BJ (cell line): ENCODE results near the gene PPP1R1B. TPM values are rescaled to one million over a fixed set of nuclear protein-coding genes. Genes with fewer than 3 reads are reported as not detected.

Source experiments
- CTCF ChIA-PET: fragments of 350-600 bp; formaldehyde crosslinking; extraction: SDS; loops from one replicate; lab custom pipeline; 2021; ENCODE audit warnings: antibody characterized with exemption, inconsistent platforms; lab: Yijun Ruan, JAX
- POLR2A ChIA-PET: fragments of 300-600 bp; sonication (Branson Sonifier 250); formaldehyde crosslinking; extraction: SDS; loops from one replicate; lab custom pipeline; 2021; ENCODE audit warnings: antibody characterized with exemption; lab: Charles Lee
- DNase-seq: peaks from one replicate; pipeline ENCODE4 v3.0.0-alpha.2; 2011; ENCODE audit warnings: low read depth
- H3K27me3 ChIP-seq: 2 replicates; pipeline ENCODE4 v1.6.0; 2011; ENCODE audit warnings: low read length; ENCODE audit not compliant: control insufficient read depth, insufficient read depth
- H3K36me3 ChIP-seq: 2 replicates; pipeline ENCODE4 v1.5.1; 2011; ENCODE audit warnings: low read length; ENCODE audit not compliant: control insufficient read depth, insufficient read depth
- H3K4me3 ChIP-seq: 2 replicates; pipeline ENCODE4 v1.5.1; 2011; ENCODE audit warnings: low read depth, mild to moderate bottlenecking, control low read depth, low read length
- CTCF ChIP-seq: IDR thresholded peaks from 2 replicates; pipeline ENCODE4 v1.5.1; 2011; ENCODE audit warnings: low read depth, mild to moderate bottlenecking, control low read depth, inconsistent platforms, low read length, moderate library complexity; ENCODE audit not compliant: insufficient read depth
- polyA plus RNA-seq: library from polyadenylated mRNA; depleted of rRNA; stranded (reverse); fragments of >200 nt; gene quantifications from 2 replicates; pipeline ENCODE4 v1.2.3, GENCODE V29; 2011

The PPP1R1B gene
- polyA plus RNA-seq, 1 experiment, result not detected

GRCh38 chr17:39674179-39674578, 47.4 kb downstream of the PPP1R1B start:
- H3K36me3 ChIP-seq, result no peaks in the 10 kb centered on the region
- DNase-seq, result no peak
- ChIA-PET CTCF (interaction anchor here (16.9 kb wide), 1 partner anchor 52 kb away, joined by 185 read pairs; the partner anchor contains the start of gene PPP1R1B), POLR2A (no interaction called here)
- H3K27me3 ChIP-seq, result peaks cover 13% of the 10 kb centered on the region
- no peak overlapping the region for H3K4me3 ChIP-seq
- no peak for TF ChIP-seq CTCF

- H3K36me3 ChIP-seq, result no peaks in the 10 kb centered on the region; the same call in 1 of the 2 replicates
- DNase-seq, result no peak
- CTCF ChIA-PET, result interaction anchor here (1.0 to 16.9 kb wide), 4 partner anchors 8 to 55 kb away, joined by 3 to 185 read pairs (median 3); partner anchors contain the start of genes MIEN1, PGAP3 and PPP1R1B
These were observed 48.1 kb downstream of the PPP1R1B start for GRCh38 chr17:39674702-39675389.

GRCh38 chr17:39675390-39676082, 48.8 kb downstream of the PPP1R1B start:
- POLR2A ChIA-PET, result no interaction called here
- Histone ChIP-seq H3K4me3 (no peak overlapping the region), H3K36me3 (peaks cover 1% of the 10 kb centered on the region; the same call in 1 of the 2 replicates), H3K27me3 (peaks cover 4% of the 10 kb centered on the region)
- no peak for TF ChIP-seq CTCF
- no peak for DNase-seq
- CTCF ChIA-PET, result interaction anchor here (1.0 to 16.9 kb wide), 4 partner anchors 9 to 54 kb away, joined by 3 to 185 read pairs (median 3); partner anchors contain the start of genes MIEN1, PGAP3 and PPP1R1B

More at GRCh38 chr17:39674702-39675389, 48.1 kb downstream of the PPP1R1B start:
- POLR2A ChIA-PET, result no interaction called here
- no peak overlapping the region for H3K4me3 ChIP-seq
- TF ChIP-seq CTCF, result no peak
- H3K27me3 ChIP-seq, result peaks cover 8% of the 10 kb centered on the region

GRCh38 chr17:39676198-39676819, 49.6 kb downstream of the PPP1R1B start:
- CTCF ChIA-PET, result interaction anchor here (1.1 to 16.9 kb wide), 4 partner anchors 12 to 54 kb away, joined by 3 to 185 read pairs (median 3); partner anchors contain the start of genes ERBB2, MIEN1, PGAP3 and PPP1R1B
- Histone ChIP-seq H3K27me3 (no peaks in the 10 kb centered on the region; the same call in 1 of the 2 replicates), H3K36me3 (peaks cover 1% of the 10 kb centered on the region; the same call in 1 of the 2 replicates), H3K4me3 (no peak overlapping the region)
- no peak for TF ChIP-seq CTCF
- DNase-seq, result no peak
- POLR2A ChIA-PET, result no interaction called here

GRCh38 chr17:39677072-39677471, 50.3 kb downstream of the PPP1R1B start:
- H3K36me3 ChIP-seq, result peaks cover 1% of the 10 kb centered on the region; the same call in 1 of the 2 replicates
- POLR2A ChIA-PET, result interaction anchor here (1.3 kb wide), 1 partner anchor 11 kb away, joined by 4 read pairs; the partner anchor contains the start of gene PGAP3
- no peaks in the 10 kb centered on the region for H3K27me3 ChIP-seq
- H3K4me3 ChIP-seq, result no peak overlapping the region
- CTCF ChIA-PET, result interaction anchor here (1.1 to 16.9 kb wide), 8 partner anchors 8 to 55 kb away, joined by 3 to 185 read pairs (median 6); partner anchors contain the start of genes ERBB2, PGAP3, PNMT and PPP1R1B
- no peak for TF ChIP-seq CTCF
- no peak for DNase-seq
